ENCODE results near the gene ZNF750. TPM values are rescaled to one million over a fixed set of nuclear protein-coding genes. Genes with fewer than 3 reads are reported as not detected.

ZNF750 gene
- total RNA-seq, 1 experiment from 2014 or later = 0.44 TPM

DNA sequence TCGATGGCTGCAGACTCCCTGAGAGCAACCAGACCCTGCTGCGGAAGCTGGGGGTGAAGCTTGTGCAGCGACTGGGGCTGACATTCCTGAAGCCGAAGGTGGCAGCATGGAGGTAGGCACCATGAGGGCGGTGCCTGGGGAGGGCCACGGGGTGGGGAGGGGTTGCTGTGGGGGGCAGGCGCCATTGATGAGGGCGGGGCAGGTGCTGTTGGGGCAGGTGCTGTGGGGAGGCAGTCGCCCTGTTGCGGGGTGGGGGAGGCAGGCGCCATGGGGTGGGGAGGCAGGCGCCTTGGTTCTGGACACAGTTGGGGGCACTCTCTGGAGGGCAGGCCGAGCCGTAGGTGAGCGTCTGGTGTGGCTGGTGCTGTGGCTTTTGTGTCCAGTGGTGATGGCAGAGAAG, 38.9 kb downstream of the ZNF750 start:
- H3K36me3 ChIP-seq (ENCODE audit: low read depth) = no peaks in the 10 kb centered on the region
- CTCF ChIA-PET = no interaction called here
- intact Hi-C loops (cut with micrococcal nuclease; ENCODE audit: unreplicated experiment) = no loop called here

DNA sequence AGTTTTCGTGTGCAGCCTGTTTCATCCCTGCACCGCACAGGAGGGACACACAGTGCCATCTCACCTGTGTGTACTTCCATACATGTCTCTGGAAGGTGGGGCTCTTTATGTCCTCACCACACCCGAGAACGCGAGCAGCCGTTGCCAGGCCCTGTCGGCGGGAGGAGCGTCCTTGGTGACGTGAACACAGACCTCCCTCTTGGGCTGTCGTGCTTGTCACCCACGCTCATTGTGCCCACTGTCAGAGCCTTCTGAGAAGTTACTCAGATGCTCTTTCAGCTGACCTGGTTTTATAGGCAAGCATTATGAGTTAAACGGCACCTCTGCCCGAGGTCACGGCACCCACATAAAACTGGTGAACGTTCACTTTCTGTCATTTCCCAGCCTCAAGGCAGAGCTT, 40.2 kb downstream of the ZNF750 start:
- Histone ChIP-seq H3K4me1 (replicated peaks; ENCODE audit: insufficient read depth) (no peaks in the 10 kb centered on the region), H3K27ac (no peak overlapping the region), H3K4me3 (no peak overlapping the region), H4K20me1 (ENCODE audit: insufficient read depth) (no peaks in the 10 kb centered on the region), H3K4me2 (no peak overlapping the region), H3K79me2 (ENCODE audit: low read depth) (no peaks in the 10 kb centered on the region), H3F3A (ENCODE audit: insufficient read depth, low read depth) (no peaks in the 10 kb centered on the region), H3K9me3 (ENCODE audit: insufficient read depth, low read depth) (no peaks in the 10 kb centered on the region), H3K36me3 (ENCODE audit: low read depth) (no peaks in the 10 kb centered on the region), H2AFZ (no peak overlapping the region), H3K9me2 (ENCODE audit: insufficient read depth) (no peaks in the 10 kb centered on the region), H3K27me3 (ENCODE audit: insufficient read depth, low read depth) (no peaks in the 10 kb centered on the region)
- DNase-seq = no peak
- ChIA-PET POLR2A (ENCODE audit: unreplicated experiment) (no interaction called here), CTCF (no interaction called here)
- intact Hi-C loops (cut with micrococcal nuclease; ENCODE audit: unreplicated experiment) = no loop called here
- TF ChIP-seq, protein P1, sequence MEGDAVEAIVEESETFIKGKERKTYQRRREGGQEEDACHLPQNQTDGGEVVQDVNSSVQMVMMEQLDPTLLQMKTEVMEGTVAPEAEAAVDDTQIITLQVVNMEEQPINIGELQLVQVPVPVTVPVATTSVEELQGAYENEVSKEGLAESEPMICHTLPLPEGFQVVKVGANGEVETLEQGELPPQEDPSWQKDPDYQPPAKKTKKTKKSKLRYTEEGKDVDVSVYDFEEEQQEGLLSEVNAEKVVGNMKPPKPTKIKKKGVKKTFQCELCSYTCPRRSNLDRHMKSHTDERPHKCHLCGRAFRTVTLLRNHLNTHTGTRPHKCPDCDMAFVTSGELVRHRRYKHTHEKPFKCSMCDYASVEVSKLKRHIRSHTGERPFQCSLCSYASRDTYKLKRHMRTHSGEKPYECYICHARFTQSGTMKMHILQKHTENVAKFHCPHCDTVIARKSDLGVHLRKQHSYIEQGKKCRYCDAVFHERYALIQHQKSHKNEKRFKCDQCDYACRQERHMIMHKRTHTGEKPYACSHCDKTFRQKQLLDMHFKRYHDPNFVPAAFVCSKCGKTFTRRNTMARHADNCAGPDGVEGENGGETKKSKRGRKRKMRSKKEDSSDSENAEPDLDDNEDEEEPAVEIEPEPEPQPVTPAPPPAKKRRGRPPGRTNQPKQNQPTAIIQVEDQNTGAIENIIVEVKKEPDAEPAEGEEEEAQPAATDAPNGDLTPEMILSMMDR (conservative IDR thresholded peaks at IDR 0.05) = no peak
- TF ChIP-seq EZH2 (IDR thresholded peaks at IDR 0.05; ENCODE audit: low read depth) = no peak
- BruUV-seq (replicated peaks) = no TSS peak

More for the DNA sequence above, 38.9 kb downstream of the ZNF750 start:
- TF ChIP-seq EZH2 (IDR thresholded peaks at IDR 0.05; ENCODE audit: low read depth) = no peak
- POLR2A ChIA-PET (ENCODE audit: unreplicated experiment) = no interaction called here
- Histone ChIP-seq H2AFZ (no peak overlapping the region), H3K4me3 (no peak overlapping the region), H3K4me1 (replicated peaks; ENCODE audit: insufficient read depth) (no peaks in the 10 kb centered on the region), H4K20me1 (ENCODE audit: insufficient read depth) (no peaks in the 10 kb centered on the region), H3F3A (ENCODE audit: insufficient read depth, low read depth) (no peaks in the 10 kb centered on the region), H3K4me2 (no peak overlapping the region), H3K9me3 (ENCODE audit: insufficient read depth, low read depth) (no peaks in the 10 kb centered on the region), H3K79me2 (ENCODE audit: low read depth) (no peaks in the 10 kb centered on the region), H3K27me3 (ENCODE audit: insufficient read depth, low read depth) (no peaks in the 10 kb centered on the region), H3K9me2 (ENCODE audit: insufficient read depth) (no peaks in the 10 kb centered on the region), H3K27ac (no peak overlapping the region)
- DNase-seq = no peak
- BruUV-seq (replicated peaks) = no TSS peak

DNA sequence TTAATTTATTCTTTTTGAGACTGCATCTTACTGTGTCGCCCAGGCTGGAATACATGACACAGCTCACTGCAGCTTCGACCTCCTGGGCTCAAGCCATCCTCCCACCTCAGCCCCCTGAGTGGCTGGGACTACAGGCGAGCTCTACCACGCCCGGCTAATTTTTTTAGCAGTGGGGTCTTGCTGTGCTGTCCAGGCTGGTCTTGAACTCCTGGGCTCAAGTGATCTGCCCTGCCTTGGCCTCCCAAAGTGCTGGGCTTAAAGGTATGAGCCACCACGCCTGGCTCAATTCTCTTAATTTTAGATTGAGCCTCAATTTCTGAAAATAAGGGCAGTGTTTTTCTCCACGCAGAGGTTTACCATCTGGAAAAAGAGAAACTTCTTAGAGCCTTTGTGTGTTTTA, 41.1 kb downstream of the ZNF750 start:
- DNase-seq = no peak
- H3F3A ChIP-seq (ENCODE audit: insufficient read depth, low read depth) = no peaks in the 10 kb centered on the region
- ChIA-PET CTCF (no interaction called here), POLR2A (ENCODE audit: unreplicated experiment) (no interaction called here)
- no TSS peak for BruUV-seq (replicated peaks)
- H4K20me1 ChIP-seq (ENCODE audit: insufficient read depth) = no peaks in the 10 kb centered on the region
- no peak for TF ChIP-seq EZH2 (IDR thresholded peaks at IDR 0.05; ENCODE audit: low read depth)
- TF ChIP-seq, protein P1 (conservative IDR thresholded peaks at IDR 0.05) = no peak
- H3K79me2 ChIP-seq (ENCODE audit: low read depth) = no peaks in the 10 kb centered on the region
- H3K27ac ChIP-seq = no peak overlapping the region
- no peaks in the 10 kb centered on the region for H3K36me3 ChIP-seq (ENCODE audit: low read depth)
- no peaks in the 10 kb centered on the region for H3K9me3 ChIP-seq (ENCODE audit: insufficient read depth, low read depth)
- H3K4me2 ChIP-seq = no peak overlapping the region
- H2AFZ ChIP-seq = no peak overlapping the region
- H3K4me3 ChIP-seq = no peak overlapping the region
- no peaks in the 10 kb centered on the region for H3K4me1 ChIP-seq (replicated peaks; ENCODE audit: insufficient read depth)
- H3K27me3 ChIP-seq (ENCODE audit: insufficient read depth, low read depth) = no peaks in the 10 kb centered on the region
- intact Hi-C loops (cut with micrococcal nuclease; ENCODE audit: unreplicated experiment) = no loop called here
- H3K9me2 ChIP-seq (ENCODE audit: insufficient read depth) = no peaks in the 10 kb centered on the region

DNA sequence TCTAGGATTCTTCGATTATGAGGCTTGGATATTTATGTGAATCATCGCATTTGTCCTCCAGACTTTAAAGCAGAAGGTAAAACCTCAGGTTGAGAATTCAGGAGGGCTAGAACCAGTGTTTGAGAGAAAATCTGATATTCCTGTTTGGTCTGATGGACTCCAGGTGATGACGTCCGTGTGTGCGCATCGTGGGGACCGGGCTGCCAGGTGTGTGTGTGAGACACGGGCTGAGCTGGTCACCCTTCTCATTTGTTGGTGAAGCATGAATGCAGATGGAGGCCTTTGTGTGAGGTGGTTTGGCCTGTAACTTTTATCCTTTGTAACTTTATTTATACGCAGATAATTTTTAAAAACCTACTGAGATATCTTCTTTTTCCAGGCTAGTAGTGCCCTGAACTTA, 42.8 kb downstream of the ZNF750 start:
- Histone ChIP-seq H3K4me3 (no peak overlapping the region), H3K27me3 (ENCODE audit: insufficient read depth, low read depth) (no peaks in the 10 kb centered on the region), H3K79me2 (ENCODE audit: low read depth) (no peaks in the 10 kb centered on the region), H3K4me1 (replicated peaks; ENCODE audit: insufficient read depth) (no peaks in the 10 kb centered on the region), H3F3A (ENCODE audit: insufficient read depth, low read depth) (no peaks in the 10 kb centered on the region), H3K36me3 (ENCODE audit: low read depth) (no peaks in the 10 kb centered on the region), H4K20me1 (ENCODE audit: insufficient read depth) (no peaks in the 10 kb centered on the region), H2AFZ (no peak overlapping the region), H3K4me2 (no peak overlapping the region), H3K9me2 (ENCODE audit: insufficient read depth) (no peaks in the 10 kb centered on the region), H3K27ac (no peak overlapping the region), H3K9me3 (ENCODE audit: insufficient read depth, low read depth) (no peaks in the 10 kb centered on the region)
- ChIA-PET POLR2A (ENCODE audit: unreplicated experiment) (no interaction called here), CTCF (no interaction called here)
- no peak for TF ChIP-seq EZH2 (IDR thresholded peaks at IDR 0.05; ENCODE audit: low read depth)
- TF ChIP-seq, protein P1 (conservative IDR thresholded peaks at IDR 0.05) = no peak
- no TSS peak for BruUV-seq (replicated peaks)
- intact Hi-C loops (cut with micrococcal nuclease; ENCODE audit: unreplicated experiment) = no loop called here
- DNase-seq = no peak
